Left kidney (tissue), 2 donors: ENCODE data around the gene PRKCZ. TPM values are rescaled to one million over a fixed set of nuclear protein-coding genes. Genes with fewer than 3 reads are reported as not detected.

Experiments used
- DNase-seq: peaks from one replicate; pipeline ENCODE4 v3.0.0-alpha.2; 2013
- polyA plus RNA-seq: library from polyadenylated mRNA; unstranded; fragments of 120-200 nt; gene quantifications from one replicate; pipeline ENCODE4 v1.2.1, GENCODE V29; 2013; ENCODE audit not compliant: insufficient read length

Gene PRKCZ
- polyA plus RNA-seq, 1 donor, result 29.7 TPM

- peak; percentile 68 for DNase-seq
Measured at GRCh38 chr1:2208309-2209239, 158.4 kb downstream of the PRKCZ start.

DNA sequence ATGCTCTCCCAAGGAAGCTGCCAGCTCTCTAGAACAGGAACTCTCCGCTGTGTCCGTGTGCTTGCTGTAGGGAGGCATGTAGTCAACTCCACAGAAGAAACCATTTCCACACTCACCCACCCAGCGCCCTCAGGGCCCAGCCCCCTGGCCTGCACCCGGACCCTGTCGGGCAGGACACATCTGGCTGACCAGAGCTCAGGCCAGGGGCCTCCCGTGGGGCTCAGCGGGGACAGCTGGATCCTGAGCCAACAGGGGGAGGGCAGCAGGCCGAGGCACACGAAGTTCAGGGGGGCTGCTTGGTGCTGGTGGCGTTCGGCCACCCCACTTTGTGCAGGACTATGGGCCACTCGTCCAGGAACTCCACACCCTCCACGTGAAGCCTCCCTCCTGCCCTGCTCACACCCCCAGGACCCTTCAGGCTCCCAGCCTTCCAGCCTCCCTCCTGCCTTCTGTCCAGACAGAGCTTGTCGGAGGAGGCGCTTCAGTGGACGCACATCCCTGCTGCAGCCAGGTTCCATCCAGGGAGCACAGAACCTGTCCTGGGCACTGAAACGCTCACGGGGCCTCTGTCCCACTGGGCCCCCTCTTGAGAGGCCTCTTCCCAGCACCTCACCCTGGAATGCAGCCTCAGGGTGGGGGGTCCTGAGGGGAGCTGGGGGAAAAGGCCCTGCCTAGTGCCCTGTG is 159.3 kb downstream of the PRKCZ start:
- no peak for DNase-seq

DNA sequence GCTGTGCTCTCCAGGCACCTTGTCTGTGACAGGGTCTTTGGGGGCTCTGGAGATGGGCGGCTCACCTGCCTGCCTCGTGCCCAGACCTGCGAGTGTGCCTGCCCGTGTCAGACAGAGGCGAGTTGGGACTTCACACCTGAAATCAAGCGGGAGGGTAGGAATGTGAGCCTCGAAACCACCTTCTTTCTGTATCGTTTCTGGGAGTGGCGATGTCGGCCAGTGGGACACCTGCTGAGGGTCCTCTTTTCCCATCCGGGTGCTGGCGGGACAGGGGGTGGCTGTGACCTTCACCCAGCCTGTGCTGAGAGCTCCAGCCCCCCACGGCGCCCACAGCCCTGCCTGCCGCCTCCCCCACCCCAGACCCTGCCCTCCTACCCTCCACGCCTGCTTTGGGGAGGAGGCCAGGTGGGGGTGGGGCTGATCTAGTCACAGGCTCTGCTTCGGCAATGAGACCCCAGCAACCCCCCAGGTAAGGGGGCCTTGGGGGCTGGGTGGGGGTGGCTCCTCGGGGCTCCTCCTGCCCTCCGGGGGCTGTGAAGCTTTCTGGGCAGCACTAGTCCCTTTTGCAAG is 160.0 kb downstream of the PRKCZ start:
- DNase-seq, result no peak

DNA sequence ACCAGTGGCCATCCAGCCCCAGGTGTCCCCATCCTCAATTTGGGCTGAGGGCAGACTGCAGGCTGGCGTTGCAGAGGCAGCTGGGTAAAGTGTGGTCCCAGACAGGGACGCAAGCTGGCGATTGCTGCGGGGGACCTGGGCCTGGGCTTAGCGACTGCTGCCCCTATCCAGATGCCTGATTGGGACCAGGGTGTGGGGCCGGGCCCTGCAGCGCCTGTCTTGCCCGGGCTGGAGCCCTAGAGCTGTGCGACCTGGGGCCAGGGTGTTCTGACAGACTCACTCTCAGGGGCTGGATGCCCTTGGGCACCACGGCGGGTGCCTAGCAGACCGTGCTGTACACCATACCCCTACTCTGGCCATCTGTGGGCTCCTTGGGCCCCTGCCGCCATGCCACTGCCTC is 160.6 kb downstream of the PRKCZ start:
- no peak for DNase-seq

- no peak for DNase-seq
Measured at GRCh38 chr1:2212274-2212531, 162.0 kb downstream of the PRKCZ start.

DNA sequence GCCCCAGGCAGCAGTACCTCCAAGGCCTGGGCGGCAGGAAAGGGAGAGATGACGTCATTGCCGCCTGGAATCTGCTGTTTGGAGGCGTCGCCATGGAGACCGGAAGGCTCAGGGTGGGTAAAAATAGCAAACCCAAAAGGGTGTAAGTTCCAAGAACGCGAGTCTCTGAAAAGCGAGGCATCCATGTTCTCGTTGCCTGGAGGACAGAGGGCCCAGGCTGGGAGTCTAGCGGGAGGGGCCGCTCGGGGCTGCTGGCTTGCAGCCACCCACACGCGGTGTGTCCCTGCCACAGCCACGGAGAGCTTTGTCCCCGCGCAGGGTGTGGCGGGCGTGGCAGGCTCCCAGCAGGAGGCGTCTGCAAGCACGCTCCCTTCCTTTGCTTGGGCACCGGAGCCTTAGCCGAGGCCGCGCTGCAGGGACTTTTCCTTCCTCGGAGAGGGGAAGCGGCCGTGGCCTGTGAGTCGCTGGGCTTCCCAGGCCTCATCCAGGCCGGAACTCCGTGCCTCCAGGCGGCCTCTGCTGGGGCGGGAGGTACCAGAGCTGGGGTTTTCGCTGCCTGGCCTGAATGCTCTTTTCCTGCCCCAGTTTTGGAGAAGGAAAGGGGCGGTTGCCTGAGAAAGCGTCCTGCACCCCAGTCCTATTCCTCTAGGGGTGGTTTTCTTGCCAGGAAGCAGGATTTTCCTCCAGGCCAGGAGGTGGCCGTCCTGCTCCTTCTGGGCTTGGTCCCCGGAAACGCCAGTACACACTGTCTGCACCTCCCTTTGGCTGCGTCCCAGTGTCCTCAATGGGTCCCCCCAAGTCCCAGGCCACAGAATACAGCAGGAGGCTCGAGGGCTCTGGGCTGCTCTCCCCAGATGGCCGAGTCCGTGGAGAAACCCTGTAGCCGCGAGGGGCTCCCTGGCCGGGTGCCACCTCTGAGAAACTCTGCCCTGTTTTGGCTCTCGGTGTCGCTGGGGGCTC is 162.6 kb downstream of the PRKCZ start:
- peak; percentile 96 for DNase-seq

DNA sequence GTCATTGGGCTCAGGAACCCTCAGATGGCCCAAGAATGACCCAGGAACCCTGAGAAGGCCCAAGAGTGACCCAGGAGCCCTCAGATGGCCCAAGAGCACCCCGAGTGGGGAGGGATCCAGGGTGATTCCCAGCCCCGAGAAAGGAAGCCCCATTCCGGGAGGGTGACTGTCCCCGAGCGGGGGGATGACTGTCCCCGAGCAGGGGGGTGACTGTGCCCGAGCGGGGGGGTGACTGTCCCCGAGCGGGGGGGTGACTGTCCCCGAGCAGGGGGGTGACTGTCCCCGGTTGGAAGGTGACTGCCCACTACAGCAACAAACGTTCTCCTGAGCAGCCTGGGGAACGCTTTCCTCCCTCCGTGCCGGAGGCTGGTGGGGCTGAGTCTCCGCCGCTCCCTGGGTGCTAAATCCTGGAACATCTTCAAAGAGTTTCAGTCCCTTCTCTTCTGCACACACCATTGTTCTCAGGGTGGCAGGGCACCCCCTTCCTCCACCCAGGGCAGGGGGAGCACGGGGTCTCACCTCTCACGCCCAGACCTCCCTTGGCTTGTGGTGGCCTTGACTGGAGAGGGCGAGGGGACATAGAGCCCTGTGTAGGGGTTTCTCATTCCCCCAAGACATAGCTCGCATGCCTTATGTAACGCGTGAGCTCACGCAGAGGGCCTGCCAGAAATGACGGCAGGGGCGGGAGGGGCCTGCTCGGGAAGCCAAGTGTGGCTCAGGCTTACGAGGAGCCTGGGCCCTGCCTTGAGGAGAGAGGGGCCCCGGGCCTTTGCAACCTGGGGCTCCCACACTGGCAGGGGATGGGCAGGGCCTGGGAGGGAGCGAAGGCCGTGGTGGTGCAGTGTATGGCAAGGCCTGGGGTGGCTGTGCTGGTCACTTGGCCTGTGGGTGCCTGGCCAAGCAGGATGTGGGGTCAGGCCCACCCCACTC is 163.6 kb downstream of the PRKCZ start:
- no peak for DNase-seq

DNA sequence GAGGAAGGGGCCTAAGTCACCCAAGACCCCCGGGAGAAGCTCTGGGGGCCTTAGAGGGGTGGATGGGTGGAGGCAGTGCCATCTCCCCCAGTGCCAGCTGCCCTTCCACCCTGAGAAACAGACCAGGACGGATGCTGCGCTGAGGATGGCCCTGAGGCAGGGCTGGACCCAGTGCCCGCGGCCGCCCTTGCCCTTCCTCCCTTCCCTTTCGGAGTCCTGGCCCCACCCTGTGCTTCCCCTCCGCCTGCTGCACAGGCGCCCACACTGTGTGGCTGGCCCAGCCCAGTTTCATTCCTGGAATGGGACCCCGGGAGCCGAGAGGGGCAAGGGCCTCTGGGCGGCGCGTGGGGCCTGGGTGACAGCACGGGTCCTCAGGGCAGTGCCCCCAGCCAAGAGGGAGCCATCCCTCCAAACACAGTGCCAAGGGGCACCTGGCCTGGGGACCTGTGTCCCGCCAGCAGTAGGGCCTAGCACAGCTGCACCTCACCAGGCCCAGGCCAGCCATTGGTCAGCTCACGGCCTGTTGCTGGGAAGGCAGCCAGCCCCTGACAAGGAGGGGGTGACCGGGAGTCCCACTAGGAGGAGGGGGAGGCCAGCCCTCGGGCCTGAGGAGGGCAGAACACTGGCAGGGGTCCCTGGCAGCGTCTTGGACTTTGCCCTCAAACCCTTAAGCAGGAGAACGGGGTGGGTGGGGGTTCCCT is 164.5 kb downstream of the PRKCZ start:
- no peak for DNase-seq

- DNase-seq, result no peak
Measured at GRCh38 chr1:2215329-2215728, 165.1 kb downstream of the PRKCZ start.

DNA sequence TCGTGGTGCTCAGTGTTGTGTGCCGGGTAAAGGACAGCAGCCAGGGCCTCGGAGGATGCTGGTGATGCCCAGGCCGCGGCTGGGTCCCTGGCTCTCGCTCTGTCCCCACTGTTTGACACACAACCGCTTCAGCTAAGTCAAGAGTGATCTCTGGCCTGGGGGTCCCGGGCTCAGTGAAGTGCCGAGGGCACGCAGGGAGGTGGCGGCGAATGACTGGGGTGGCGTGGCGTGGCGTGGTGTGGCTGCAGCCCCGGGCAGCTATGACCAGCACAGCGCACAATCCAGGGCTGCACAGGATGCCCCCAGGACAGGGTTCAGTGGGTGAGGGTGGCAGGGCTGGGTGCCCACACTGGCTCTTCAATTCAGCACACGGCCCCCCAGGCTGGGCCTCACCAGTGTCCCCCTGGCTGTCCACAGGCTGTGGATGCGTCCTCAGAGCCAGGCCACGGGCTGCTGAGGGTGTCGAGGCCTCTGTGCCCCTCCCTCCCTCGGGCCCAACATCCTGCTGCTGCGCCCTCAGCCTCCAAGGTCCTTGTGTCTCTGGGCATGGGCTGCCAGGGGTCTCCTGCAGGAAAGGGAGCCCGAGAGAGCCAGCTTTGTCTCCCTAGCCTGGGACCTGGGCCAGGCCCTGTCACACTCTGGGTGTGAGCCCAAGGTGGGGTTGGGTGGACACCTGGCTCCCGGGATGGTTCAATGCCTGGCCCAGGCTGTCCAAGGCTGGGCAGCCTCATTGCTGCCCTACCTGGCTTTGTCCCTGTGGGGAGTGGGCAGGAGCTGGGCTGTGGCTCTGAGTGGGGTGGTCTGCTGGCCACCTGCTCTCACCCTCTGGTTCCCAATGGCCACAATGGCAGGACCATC is 165.9 kb downstream of the PRKCZ start:
- DNase-seq, result no peak

DNA sequence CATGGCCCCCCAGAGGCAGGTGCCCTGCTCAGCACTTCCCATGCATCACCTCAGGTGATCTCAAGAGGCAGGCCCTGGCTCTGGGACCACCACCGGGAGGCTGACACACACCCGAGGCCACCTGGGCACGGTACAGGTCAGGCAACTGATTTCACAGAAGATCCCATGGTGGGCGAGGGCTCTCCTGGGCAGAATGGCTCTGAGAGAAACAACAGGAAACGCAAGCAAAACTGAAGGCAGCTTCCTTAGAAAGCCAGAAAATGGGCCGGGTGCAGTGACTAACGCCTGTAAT is 166.5 kb downstream of the PRKCZ start:
- DNase-seq, result no peak

GRCh38 chr1:2221271-2221670 is 171.1 kb downstream of the PRKCZ start:
- DNase-seq, result no peak

- DNase-seq, result no peak
Measured at GRCh38 chr1:2224170-2224584, 174.0 kb downstream of the PRKCZ start.

GRCh38 chr1:2224631-2225428 is 174.6 kb downstream of the PRKCZ start:
- no peak for DNase-seq

DNA sequence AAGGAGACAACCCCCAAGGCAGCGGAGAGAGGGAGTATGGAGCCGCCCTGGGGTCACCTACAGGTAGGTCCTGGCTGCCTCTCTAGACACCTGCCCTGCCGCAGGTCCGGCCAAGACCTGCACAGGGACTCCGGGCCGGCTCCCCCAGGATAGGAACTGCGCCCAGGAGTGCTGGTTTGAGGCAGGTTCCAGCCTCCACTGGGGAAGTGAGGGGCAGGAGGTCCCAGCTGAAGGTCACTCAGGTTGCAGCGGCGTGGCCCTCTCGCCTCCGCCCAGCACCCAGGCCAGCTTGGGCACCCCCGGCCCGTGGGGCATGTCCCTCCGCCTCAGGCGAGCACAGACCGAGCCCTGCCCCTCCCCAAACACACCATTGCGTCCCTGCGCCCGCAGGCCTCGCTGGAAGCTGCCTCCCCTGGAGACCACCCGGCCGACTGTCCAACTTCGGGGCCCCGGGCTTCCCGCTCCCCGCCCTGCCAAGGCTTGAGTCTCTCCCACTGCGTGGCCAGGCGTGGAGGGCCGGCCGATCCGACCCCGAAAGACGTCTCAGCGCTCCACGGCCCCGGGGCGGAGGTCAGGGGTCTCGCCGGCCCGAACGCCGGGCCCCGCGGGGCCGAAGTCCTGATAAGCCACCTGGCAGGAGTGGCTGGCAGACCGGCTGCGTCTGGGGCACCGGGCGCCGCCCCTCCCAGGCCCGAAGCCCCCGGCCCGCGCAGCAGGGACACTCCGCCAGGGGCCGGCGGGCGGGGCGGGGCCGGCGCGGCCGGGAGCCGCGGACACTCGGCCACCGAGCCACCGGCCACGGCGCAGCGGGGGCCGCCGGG is 176.5 kb downstream of the PRKCZ start:
- no peak for DNase-seq

DNA sequence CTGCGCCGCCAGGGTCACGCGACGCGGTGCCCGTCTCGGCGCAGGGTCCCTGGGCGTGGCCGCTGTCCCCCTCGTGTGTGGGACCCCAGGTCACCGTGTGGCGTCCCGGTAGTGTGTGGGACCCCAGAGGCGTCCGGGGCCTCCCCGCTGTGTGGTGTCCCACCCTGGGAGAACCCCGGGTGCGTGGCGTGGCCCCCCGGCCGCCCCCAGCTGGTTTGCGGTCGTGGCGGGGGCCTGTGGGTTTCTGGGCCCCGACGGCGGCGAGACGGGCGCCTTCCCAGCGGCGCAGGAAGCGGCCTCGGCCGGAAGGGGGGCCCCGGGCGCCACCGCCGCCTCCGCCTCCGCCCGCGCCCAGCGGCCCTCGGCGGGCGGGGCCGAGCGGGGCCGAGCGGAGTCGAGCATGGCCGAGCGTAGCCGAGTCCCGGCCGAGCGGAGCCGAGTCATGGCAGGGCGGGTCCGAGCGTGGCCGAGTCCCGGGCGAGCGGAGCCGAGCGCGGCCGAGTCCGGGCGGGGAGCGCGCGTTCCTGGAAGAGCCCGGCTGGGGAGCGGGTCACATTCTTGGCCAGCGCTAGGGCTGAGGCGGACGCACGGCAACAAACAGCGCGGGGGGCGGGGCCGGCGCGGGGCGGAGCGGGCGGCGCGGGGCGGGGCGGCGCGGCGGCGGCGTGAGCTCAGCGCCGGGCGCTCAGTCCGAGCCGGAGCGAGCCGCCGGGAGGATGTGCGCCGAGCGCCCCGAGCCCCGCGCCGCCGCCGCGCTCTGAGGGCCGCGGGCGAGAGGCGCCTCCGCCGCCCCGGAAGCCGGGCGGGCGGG is 177.3 kb downstream of the PRKCZ start:
- DNase-seq, result peak; percentile 96

DNA sequence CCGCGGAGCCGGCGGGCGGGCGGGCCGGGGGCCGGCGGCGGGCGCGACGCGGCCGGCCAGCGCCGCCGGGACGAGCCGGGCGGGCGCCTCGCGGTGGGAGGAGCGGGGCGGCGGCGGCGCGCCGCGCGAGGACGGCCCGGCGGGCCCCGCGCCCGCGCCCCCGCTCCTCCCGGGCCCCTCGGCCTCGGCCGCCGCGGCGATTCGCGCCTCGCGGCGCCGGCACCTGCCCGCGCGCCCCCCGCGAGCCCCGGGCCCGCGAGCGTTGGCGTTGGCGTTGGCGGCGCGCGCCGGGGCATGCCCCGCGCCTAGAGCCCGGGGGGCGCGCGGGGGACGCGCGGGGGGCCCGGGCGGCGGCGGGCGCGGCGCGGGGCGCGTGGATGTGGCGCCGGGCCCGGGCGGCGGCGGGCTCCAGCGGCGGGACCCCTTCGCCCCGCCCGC is 178.0 kb downstream of the PRKCZ start, which contains the start of gene SKI:
Gene SKI (plus strand): TSS at position 163 of the 438 bp plus-strand sequence. CDS start 448 bp downstream, outside the sequence.
- DNase-seq, result no peak
